Measurements from ENCODE around the gene SPOUT1. TPM values are rescaled to one million over a fixed set of nuclear protein-coding genes. Genes with fewer than 3 reads are reported as not detected.
"Not testable (repeated sequence)": the region's sequence is repeated elsewhere in the genome, so short reads cannot be mapped to it uniquely, and the experiment has no call there.

The SPOUT1 gene, protein sequence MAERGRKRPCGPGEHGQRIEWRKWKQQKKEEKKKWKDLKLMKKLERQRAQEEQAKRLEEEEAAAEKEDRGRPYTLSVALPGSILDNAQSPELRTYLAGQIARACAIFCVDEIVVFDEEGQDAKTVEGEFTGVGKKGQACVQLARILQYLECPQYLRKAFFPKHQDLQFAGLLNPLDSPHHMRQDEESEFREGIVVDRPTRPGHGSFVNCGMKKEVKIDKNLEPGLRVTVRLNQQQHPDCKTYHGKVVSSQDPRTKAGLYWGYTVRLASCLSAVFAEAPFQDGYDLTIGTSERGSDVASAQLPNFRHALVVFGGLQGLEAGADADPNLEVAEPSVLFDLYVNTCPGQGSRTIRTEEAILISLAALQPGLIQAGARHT
- total RNA-seq (10 to 100 TPM; 43.7 to 89.4 (median 82.6) TPM), total RNA-seq (0.28 to 1.5 (median 0.74) reads per million in 29 experiments)
- total RNA-seq (2013): 47.1 TPM

DNA sequence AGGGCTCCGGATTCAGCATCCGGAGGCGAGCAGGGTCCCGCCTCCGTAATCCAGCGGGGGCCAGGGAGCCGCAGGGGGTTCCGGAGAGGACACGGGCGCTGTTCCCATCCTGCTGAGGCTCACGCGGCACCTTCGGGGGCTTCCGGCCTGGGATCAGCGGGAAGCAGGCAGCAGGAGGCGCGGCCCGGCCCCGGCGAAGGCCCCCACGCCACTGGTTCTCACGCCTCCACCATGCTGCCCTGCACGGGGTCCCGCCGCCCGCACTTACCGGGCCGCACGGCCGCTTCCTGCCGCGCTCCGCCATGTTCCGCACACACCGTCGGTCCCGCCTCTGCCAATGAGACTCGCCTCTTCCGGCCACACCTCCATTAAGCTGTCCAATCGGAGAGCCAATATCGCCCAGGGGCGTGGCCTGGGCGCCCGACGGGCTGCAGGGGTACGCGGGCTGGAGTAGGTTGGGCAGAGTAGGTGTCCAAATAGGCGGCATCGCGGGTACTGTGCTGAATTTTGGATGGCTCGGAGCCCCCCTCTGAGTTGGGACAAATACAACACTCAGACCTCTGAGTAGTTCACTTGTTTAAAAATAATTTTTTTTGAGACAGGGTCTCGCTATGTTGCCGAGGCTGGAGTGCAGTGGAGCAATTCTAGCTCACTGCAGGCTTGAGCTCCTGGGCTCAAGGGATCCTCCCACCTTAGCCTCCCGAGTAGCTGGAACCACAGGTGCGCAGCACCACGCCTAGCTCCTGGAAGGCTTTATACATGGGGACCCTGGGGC lies at the start of gene SPOUT1:
SPOUT1 (minus strand) TSS at position 318 of the 775 bp plus-strand sequence; CDS start at position 304, 14 bp downstream.
- peak within 1 kb of the TSS; percentile 88 to 96 (median 90) for H3K4me3 Mint-ChIP-seq

DNA sequence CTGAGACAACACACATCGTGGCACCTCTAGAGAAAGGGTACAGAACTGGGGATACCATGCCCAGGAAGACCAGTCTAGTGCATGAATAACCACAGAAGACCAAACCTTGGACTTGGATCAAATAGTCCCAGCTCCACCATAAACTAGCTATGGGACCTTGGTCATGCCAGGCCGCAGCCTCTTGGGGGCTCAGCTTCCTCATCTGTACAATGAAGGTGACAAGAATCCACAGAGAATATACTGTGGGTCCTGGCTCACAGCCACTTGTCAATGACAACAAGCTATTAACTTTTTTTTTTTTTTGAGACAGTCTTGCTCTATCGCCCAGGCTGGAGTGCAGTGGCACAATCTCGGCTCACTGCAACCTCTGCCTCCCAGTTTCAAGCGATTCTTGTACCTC lies 48.3 kb upstream of the SPOUT1 start:
- POLR2A ChIA-PET: interaction anchor here in 1 of 2 donors (0.6 kb wide), 1 partner anchor 51 kb away, joined by 3 read pairs; no protein-coding TSS in a partner anchor
- DNase-seq (no peak), ATAC-seq (replicated peaks in 1 of 4) (no peak)
- H3K4me1 ChIP-seq (ENCODE audit: control insufficient read depth in 1 of 2, extremely low read depth in 1 of 2, insufficient read depth in 2 of 2, low read length in 2 of 2): peaks cover 0 to 19% of the 10 kb centered on the region in 2 experiments
- WGBS (ENCODE audit: insufficient coverage): 93% methylated on average over 4 of the region's 5 CpGs
- Mint-ChIP-seq H3K4me3 (no peak overlapping the region), H3K27me3 (no peaks in the 10 kb centered on the region), H3K9me3 (no peaks in the 10 kb centered on the region), H3K36me3 (no peaks in the 10 kb centered on the region), H3K27ac (no peak overlapping the region), H3K4me1 (peaks cover 23 to 31% (median 31%) of the 10 kb centered on the region in 3 donors)
- no peaks in the 10 kb centered on the region for H3K9me3 ChIP-seq
- no peaks in the 10 kb centered on the region for H3K36me3 ChIP-seq (ENCODE audit: control insufficient read depth in 2 of 2, extremely low read depth in 1 of 2, insufficient read depth in 1 of 2, low read length in 1 of 2)
- H3K4me3 ChIP-seq (ENCODE audit: control insufficient read depth in 1 of 2, extremely low read depth in 1 of 2, low read length in 1 of 2): no peak overlapping the region
- no peaks in the 10 kb centered on the region for H3K27me3 ChIP-seq (replicated peaks in 1 of 2; ENCODE audit: control insufficient read depth in 2 of 2, extremely low read depth in 1 of 2, insufficient read depth in 2 of 2, low read length in 1 of 2)
- CTCF ChIA-PET: no interaction called here
- H3K27ac ChIP-seq (ENCODE audit: low read length): no peak overlapping the region

More for the DNA sequence above, at the start of gene SPOUT1:
- H3K27me3 ChIP-seq (replicated peaks in 1 of 2; ENCODE audit: control insufficient read depth in 2 of 2, extremely low read depth in 1 of 2, insufficient read depth in 2 of 2, low read length in 1 of 2): no peaks in the 10 kb centered on the region
- WGBS (ENCODE audit: insufficient coverage): under 1% methylated on average over 47 of the region's 56 CpGs
- peaks cover 21% of the 10 kb centered on the region for H3K36me3 Mint-ChIP-seq
- peak within 1 kb of the TSS; percentile 54 for H3K27ac ChIP-seq (ENCODE audit: low read length)
- ChIA-PET POLR2A (interaction anchor here (1.0 kb wide), 3 partner anchors 11 to 68 kb away, joined by 3 to 8 read pairs (median 3); partner anchors contain the start of gene ENDOG (in 2 of the 2)), CTCF (interaction anchor here (0.5 to 1.3 kb wide), 4 partner anchors 12 to 181 kb away, joined by 3 to 26 read pairs (median 4); partner anchors contain the start of gene ENDOG (in 2 of the 2))
- no peaks in the 10 kb centered on the region for H3K9me3 Mint-ChIP-seq
- H3K27ac Mint-ChIP-seq: peak within 1 kb of the TSS; percentile 94
- H3K4me3 ChIP-seq (ENCODE audit: control insufficient read depth in 1 of 2, extremely low read depth in 1 of 2, low read length in 1 of 2): peak within 1 kb of the TSS; percentile 78 to 88
- no peaks in the 10 kb centered on the region for H3K27me3 Mint-ChIP-seq
- ATAC-seq (replicated peaks in 1 of 4) (peak; percentile 98), DNase-seq (peak; percentile 84 to 95 (median 91))
- peaks cover 0 to 21% of the 10 kb centered on the region in 2 experiments for H3K4me1 ChIP-seq (ENCODE audit: control insufficient read depth in 1 of 2, extremely low read depth in 1 of 2, insufficient read depth in 2 of 2, low read length in 2 of 2)
- H3K4me1 Mint-ChIP-seq: peaks cover 18 to 26% (median 19%) of the 10 kb centered on the region in 3 donors
- no peaks in the 10 kb centered on the region for H3K9me3 ChIP-seq
- peaks cover 8 to 29% of the 10 kb centered on the region in 2 donors for H3K36me3 ChIP-seq (ENCODE audit: control insufficient read depth in 2 of 2, extremely low read depth in 1 of 2, insufficient read depth in 1 of 2, low read length in 1 of 2)

DNA sequence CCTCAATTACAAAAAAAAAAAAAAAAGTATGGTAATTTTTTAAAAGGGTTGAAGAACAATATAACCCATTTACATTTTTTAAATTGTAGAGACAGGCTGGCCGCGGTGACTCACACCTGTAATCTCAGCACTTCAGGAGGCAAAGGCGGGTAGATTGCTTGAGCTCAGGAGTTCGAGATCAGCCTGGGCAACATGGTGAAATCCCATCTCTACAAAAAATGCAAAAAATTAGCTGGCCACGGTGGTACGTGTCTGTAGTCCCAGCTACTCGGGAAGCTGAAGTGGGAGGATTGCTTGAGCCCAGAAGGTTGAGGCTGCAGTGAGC lies 41.3 kb upstream of the SPOUT1 start:
- H3K27me3 ChIP-seq (replicated peaks in 1 of 2; ENCODE audit: control insufficient read depth in 2 of 2, extremely low read depth in 1 of 2, insufficient read depth in 2 of 2, low read length in 1 of 2); H3K27ac Mint-ChIP-seq; DNase-seq; H3K36me3 ChIP-seq (ENCODE audit: control insufficient read depth in 2 of 2, extremely low read depth in 1 of 2, insufficient read depth in 1 of 2, low read length in 1 of 2); H3K4me1 Mint-ChIP-seq; H3K9me3 Mint-ChIP-seq; POLR2A ChIA-PET; H3K27me3 Mint-ChIP-seq; H3K9me3 ChIP-seq; H3K4me3 Mint-ChIP-seq; H3K27ac ChIP-seq (ENCODE audit: low read length); H3K4me3 ChIP-seq (ENCODE audit: control insufficient read depth in 1 of 2, extremely low read depth in 1 of 2, low read length in 1 of 2); H3K4me1 ChIP-seq (ENCODE audit: control insufficient read depth in 1 of 2, extremely low read depth in 1 of 2, insufficient read depth in 2 of 2, low read length in 2 of 2); ATAC-seq (replicated peaks in 1 of 4): not testable (repeated sequence)
- WGBS (ENCODE audit: insufficient coverage): 92% methylated on average over 4 of the region's 7 CpGs
- H3K36me3 Mint-ChIP-seq: peaks cover 13% of the 10 kb centered on the region
- CTCF ChIA-PET: interaction anchor here (0.5 to 1.4 kb wide), 4 partner anchors 9 to 57 kb away, joined by 3 read pairs; no protein-coding TSS in a partner anchor

DNA sequence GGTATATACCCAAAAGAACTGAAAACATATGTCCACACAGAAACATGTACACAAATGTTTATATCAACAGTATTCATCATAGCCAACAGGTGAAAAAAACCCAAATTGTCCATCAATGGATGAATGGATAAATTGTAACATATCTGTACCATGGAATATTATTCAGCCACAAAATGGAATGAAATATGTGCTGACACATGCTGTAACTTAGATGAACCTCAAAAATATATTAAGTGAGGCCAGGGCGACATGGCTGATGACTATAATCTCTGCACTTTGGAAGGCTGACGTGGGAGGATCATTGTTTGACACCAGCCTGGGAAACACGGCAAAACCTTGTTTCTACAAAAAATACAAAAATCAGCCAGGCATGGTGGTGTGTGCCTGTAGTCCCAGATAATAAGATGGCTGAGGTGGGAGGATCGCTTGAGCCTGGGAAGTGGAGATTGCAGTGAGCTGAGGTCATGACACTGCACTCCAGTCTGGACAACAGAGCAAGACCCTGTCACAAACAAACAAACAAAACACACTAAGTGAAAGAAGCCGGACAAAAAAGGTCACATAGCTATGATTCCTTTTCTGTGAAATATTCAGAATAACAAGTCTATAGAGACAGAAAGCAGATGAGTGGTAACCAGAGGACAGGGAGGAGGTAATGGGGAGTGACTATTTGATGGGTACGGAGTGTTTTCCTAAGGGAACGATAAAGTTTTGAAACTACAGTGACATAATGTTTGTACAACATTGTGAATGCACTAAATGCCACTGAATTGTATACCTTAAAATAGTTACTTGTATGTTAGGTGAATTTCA lies 40.7 kb upstream of the SPOUT1 start:
- Mint-ChIP-seq H3K36me3 (peaks cover 13% of the 10 kb centered on the region), H3K27ac (no peak overlapping the region), H3K4me1 (peaks cover 5% of the 10 kb centered on the region in 3 donors), H3K4me3 (no peak overlapping the region), H3K9me3 (no peaks in the 10 kb centered on the region), H3K27me3 (no peaks in the 10 kb centered on the region)
- WGBS (ENCODE audit: insufficient coverage): 80% methylated on average over 1 of the region's 7 CpGs
- Histone ChIP-seq H3K36me3 (ENCODE audit: control insufficient read depth in 2 of 2, extremely low read depth in 1 of 2, insufficient read depth in 1 of 2, low read length in 1 of 2) (no peaks in the 10 kb centered on the region), H3K27ac (ENCODE audit: low read length) (no peak overlapping the region), H3K4me3 (ENCODE audit: control insufficient read depth in 1 of 2, extremely low read depth in 1 of 2, low read length in 1 of 2) (no peak overlapping the region), H3K9me3 (no peaks in the 10 kb centered on the region), H3K4me1 (ENCODE audit: control insufficient read depth in 1 of 2, extremely low read depth in 1 of 2, insufficient read depth in 2 of 2, low read length in 2 of 2) (no peaks in the 10 kb centered on the region), H3K27me3 (replicated peaks in 1 of 2; ENCODE audit: control insufficient read depth in 2 of 2, extremely low read depth in 1 of 2, insufficient read depth in 2 of 2, low read length in 1 of 2) (no peaks in the 10 kb centered on the region)
- DNase-seq (no peak), ATAC-seq (replicated peaks in 1 of 4) (no peak)
- CTCF ChIA-PET: interaction anchor here (0.5 to 1.4 kb wide), 3 partner anchors 8 to 58 kb away, joined by 3 read pairs; no protein-coding TSS in a partner anchor
- POLR2A ChIA-PET: no interaction called here

DNA sequence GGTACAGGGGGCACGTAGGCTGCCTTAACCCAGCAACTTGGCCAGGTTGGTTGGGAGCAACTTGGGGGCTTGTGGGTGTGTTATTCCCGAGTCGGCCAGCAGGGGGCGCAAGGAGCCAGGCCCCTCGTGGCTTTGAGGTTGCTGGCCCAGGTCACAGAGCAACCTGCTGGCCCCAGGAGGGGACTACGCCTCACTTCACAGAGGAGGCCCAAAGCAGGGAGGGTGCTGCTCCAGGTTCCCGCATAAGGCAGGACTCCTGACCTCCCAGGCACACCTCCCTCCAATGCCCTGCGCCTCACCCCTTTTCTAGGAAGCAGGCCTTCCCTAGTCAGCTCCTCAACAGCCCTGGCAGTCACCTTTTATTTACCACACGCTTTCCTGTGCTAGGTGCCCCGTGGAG lies 34.1 kb upstream of the SPOUT1 start:
- H3K27me3 Mint-ChIP-seq: no peaks in the 10 kb centered on the region
- no peaks in the 10 kb centered on the region for H3K27me3 ChIP-seq (replicated peaks in 1 of 2; ENCODE audit: control insufficient read depth in 2 of 2, extremely low read depth in 1 of 2, insufficient read depth in 2 of 2, low read length in 1 of 2)
- peak; percentile 94 to 98 (median 96) for ATAC-seq (replicated peaks in 1 of 4)
- H3K4me3 Mint-ChIP-seq: no peak overlapping the region
- peaks cover 4 to 10% (median 6%) of the 10 kb centered on the region in 3 donors for H3K4me1 Mint-ChIP-seq
- peak; percentile 54 to 90 (median 80) for DNase-seq
- H3K27ac ChIP-seq (ENCODE audit: low read length): no peak overlapping the region
- POLR2A ChIA-PET: interaction anchor here in 1 of 2 donors (0.6 kb wide), 1 partner anchor 69 kb away, joined by 4 read pairs; no protein-coding TSS in a partner anchor
- peak overlapping the region; percentile 31 to 52 for H3K27ac Mint-ChIP-seq
- no peaks in the 10 kb centered on the region for H3K36me3 Mint-ChIP-seq
- no peaks in the 10 kb centered on the region for H3K9me3 Mint-ChIP-seq
- WGBS (ENCODE audit: insufficient coverage): 3% methylated on average over 6 of the region's 10 CpGs
- H3K9me3 ChIP-seq: no peaks in the 10 kb centered on the region
- no peaks in the 10 kb centered on the region for H3K36me3 ChIP-seq (ENCODE audit: control insufficient read depth in 2 of 2, extremely low read depth in 1 of 2, insufficient read depth in 1 of 2, low read length in 1 of 2)
- CTCF ChIA-PET: interaction anchor here (0.6 to 3.2 kb wide), 10 partner anchors 17 to 580 kb away, joined by 3 to 18 read pairs (median 4); partner anchors contain the start of gene ENDOG (in 1 of the 2)
- peaks cover 2 to 6% of the 10 kb centered on the region in 2 experiments for H3K4me1 ChIP-seq (ENCODE audit: control insufficient read depth in 1 of 2, extremely low read depth in 1 of 2, insufficient read depth in 2 of 2, low read length in 2 of 2)
- no peak overlapping the region for H3K4me3 ChIP-seq (ENCODE audit: control insufficient read depth in 1 of 2, extremely low read depth in 1 of 2, low read length in 1 of 2)

Data from T-cell (primary cell).